Suprapubic skin (tissue), 3 donors: ENCODE results near the gene ADAMTS3.

ENCODE experiments used
- CTCF ChIP-seq, 2 donors: fragments of 200-600 bp in 1 of 2; fragments of 450-650 bp in 1 of 2; sonication (generic) in 1 of 2; IDR thresholded peaks; one replicate each; pipeline ENCODE4 v1.5.1; 2016 to 2019; ENCODE audit warnings: antibody characterized with exemption in 2 of 2, mild to moderate bottlenecking in 1 of 2, moderate library complexity in 1 of 2
- POLR2A ChIP-seq, 2 donors: fragments of 450-650 bp; IDR thresholded peaks; one replicate each; pipeline ENCODE4 v1.6.1; 2017; ENCODE audit warnings: antibody characterized with exemption in 2 of 2, mild to moderate bottlenecking in 2 of 2, moderate library complexity in 2 of 2

- TF ChIP-seq POLR2A (IDR thresholded peaks at IDR 0.05): no peak
- TF ChIP-seq CTCF (IDR thresholded peaks at IDR 0.05): no peak
Measured at GRCh38 chr4:72325215-72325614, 243.8 kb downstream of the ADAMTS3 start.
